ENCODE data around the gene KRTCAP2. TPM values are rescaled to one million over a fixed set of nuclear protein-coding genes. Genes with fewer than 3 reads are reported as not detected.
A peak's percentile ranks its signal among the peaks of the same experiment; 100 is the strongest.
"Not testable (repeated sequence)": the region's sequence is repeated elsewhere in the genome, so short reads cannot be mapped to it uniquely, and the experiment has no call there.

The KRTCAP2 gene
- total RNA-seq: 100 to 1,000 TPM; 136 to 143 TPM
- polyA plus RNA-seq: 100 to 1,000 TPM; 179 to 255 TPM
- long read RNA-seq, donor 1, transcript KRTCAP2-201 (5 exons, 552 nt): minor isoform, 15 of 35 reads
- long read RNA-seq, donor 1, transcript KRTCAP2-206 (4 exons, 785 nt): major isoform, 20 of 35 reads
- long read RNA-seq, donor 1, partial matches to known transcripts: 0 of 35 reads
- long read RNA-seq, donor 1, other reads (novel, unspliced or antisense): 0 of 35 reads
- long read RNA-seq, donor 2, transcript KRTCAP2-206 (4 exons, 785 nt): major isoform, 29 of 51 reads
- long read RNA-seq, donor 2, transcript KRTCAP2-201 (5 exons, 552 nt): minor isoform, 20 of 51 reads
- long read RNA-seq, donor 2, partial matches to known transcripts: 0 of 51 reads
- long read RNA-seq, donor 2, other reads (novel, unspliced or antisense): 1 of 51 reads

DNA sequence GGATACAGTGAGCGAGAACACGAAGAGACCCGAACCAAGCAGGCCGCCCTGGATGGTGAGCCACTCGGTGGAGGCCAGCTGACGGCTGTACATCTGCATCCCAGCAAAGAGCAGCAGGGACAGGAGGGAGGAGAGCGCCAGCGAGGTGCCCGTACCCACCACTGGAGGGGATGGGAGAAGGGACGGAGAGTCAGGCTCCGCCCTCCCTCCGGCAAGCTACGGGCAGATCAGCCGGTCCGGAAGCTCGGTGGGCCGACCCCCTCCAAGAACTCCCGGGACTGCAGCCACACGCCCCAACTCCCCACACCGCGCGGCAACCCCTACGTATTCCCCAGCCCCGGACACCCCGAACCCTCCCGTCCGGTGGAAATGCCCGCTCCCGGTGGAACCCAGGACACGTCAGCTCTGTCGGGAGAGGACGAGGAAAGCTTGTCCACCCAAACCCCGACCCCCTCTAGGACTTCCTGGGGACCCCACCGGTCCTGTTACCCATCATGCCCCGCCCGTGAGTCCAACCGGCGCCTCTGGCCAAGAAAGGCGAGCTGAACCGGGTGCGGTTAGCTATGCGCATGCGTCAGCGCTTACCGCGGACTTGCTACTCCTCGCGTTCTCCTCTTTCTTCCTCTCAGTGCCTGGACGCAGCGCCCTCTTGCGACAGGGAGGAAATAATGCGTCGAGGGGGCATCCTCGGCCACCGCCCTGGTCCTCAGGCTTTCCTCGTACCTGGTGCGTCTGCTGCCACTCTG, at the start of gene KRTCAP2:
Gene KRTCAP2, minus strand, starts transcription at position 573 of the 746 bp plus-strand sequence. Its CDS starts 80 bp downstream, at position 493.
- intact Hi-C loops (cut with DNase I): no loop called here
- Histone ChIP-seq H3K9me3 (ENCODE audit: control insufficient read depth, low read length) (no peaks in the 10 kb centered on the region), H3K4me1 (ENCODE audit: control insufficient read depth in 1 of 2, insufficient read depth in 2 of 2, low read length in 2 of 2) (no peaks in the 10 kb centered on the region), H3K4me3 (ENCODE audit: low read length in 2 of 2) (peak within 1 kb of the TSS; percentile 68 to 86), H3K27me3 (ENCODE audit: control insufficient read depth in 1 of 2, insufficient read depth in 2 of 2, low read length in 1 of 2) (no peaks in the 10 kb centered on the region), H3K36me3 (ENCODE audit: control insufficient read depth in 1 of 2, insufficient read depth in 2 of 2, low read length in 1 of 2) (peaks cover 0 to 3% of the 10 kb centered on the region in 2 donors), H3K27ac (ENCODE audit: low read depth in 1 of 2, low read length in 2 of 2) (peak within 1 kb of the TSS in 1 of 2 donors; percentile 71)
- WGBS, 2 donors: 0 to 1% methylated on average over 47 to 57 of the region's 57 CpGs
- DNase-seq (peak; percentile 97 to 98), ATAC-seq (ENCODE audit: low FRiP score) (peak; percentile 92)

- intact Hi-C loops (cut with DNase I); H3K36me3 ChIP-seq (ENCODE audit: control insufficient read depth in 1 of 2, insufficient read depth in 2 of 2, low read length in 1 of 2); H3K9me3 ChIP-seq (ENCODE audit: control insufficient read depth, low read length); H3K27ac ChIP-seq (ENCODE audit: low read depth in 1 of 2, low read length in 2 of 2); DNase-seq; H3K4me3 ChIP-seq (ENCODE audit: low read length in 2 of 2); H3K4me1 ChIP-seq (ENCODE audit: control insufficient read depth in 1 of 2, insufficient read depth in 2 of 2, low read length in 2 of 2); ATAC-seq (ENCODE audit: low FRiP score); H3K27me3 ChIP-seq (ENCODE audit: control insufficient read depth in 1 of 2, insufficient read depth in 2 of 2, low read length in 1 of 2): not testable (repeated sequence)
- WGBS, 2 donors: 93 to 94% methylated on average over 10 of the region's 10 CpGs
Observed at GRCh38 chr1:155220211-155220965, 47.3 kb upstream of the KRTCAP2 start.

GRCh38 chr1:155219592-155220031, 46.5 kb upstream of the KRTCAP2 start:
- H3K4me1 ChIP-seq (ENCODE audit: control insufficient read depth in 1 of 2, insufficient read depth in 2 of 2, low read length in 2 of 2): peaks cover 0 to 3% of the 10 kb centered on the region in 2 donors
- no peaks in the 10 kb centered on the region for H3K36me3 ChIP-seq (ENCODE audit: control insufficient read depth in 1 of 2, insufficient read depth in 2 of 2, low read length in 1 of 2)
- no peaks in the 10 kb centered on the region for H3K27me3 ChIP-seq (ENCODE audit: control insufficient read depth in 1 of 2, insufficient read depth in 2 of 2, low read length in 1 of 2)
- H3K27ac ChIP-seq (ENCODE audit: low read depth in 1 of 2, low read length in 2 of 2): no peak overlapping the region
- intact Hi-C loops (cut with DNase I): no loop called here
- ATAC-seq (ENCODE audit: low FRiP score): peak; percentile 53
- H3K4me3 ChIP-seq (ENCODE audit: low read length in 2 of 2): no peak overlapping the region
- WGBS, 2 donors: 0 to 11% methylated on average over 1 of the region's 1 CpG
- H3K9me3 ChIP-seq (ENCODE audit: control insufficient read depth, low read length): no peaks in the 10 kb centered on the region
- DNase-seq: no peak

- no peaks in the 10 kb centered on the region for H3K36me3 ChIP-seq (ENCODE audit: control insufficient read depth in 1 of 2, insufficient read depth in 2 of 2, low read length in 1 of 2)
- no peaks in the 10 kb centered on the region for H3K9me3 ChIP-seq (ENCODE audit: control insufficient read depth, low read length)
- intact Hi-C loops (cut with DNase I): no loop called here
- 43 to 51% methylated on average over 7 of the region's 7 CpGs for WGBS, 2 donors
- H3K4me3 ChIP-seq (ENCODE audit: low read length in 2 of 2): no peak overlapping the region
- no peak for DNase-seq
- no peak overlapping the region for H3K27ac ChIP-seq (ENCODE audit: low read depth in 1 of 2, low read length in 2 of 2)
- H3K4me1 ChIP-seq (ENCODE audit: control insufficient read depth in 1 of 2, insufficient read depth in 2 of 2, low read length in 2 of 2): no peaks in the 10 kb centered on the region
- ATAC-seq (ENCODE audit: low FRiP score): peak; percentile 67
- no peaks in the 10 kb centered on the region for H3K27me3 ChIP-seq (ENCODE audit: control insufficient read depth in 1 of 2, insufficient read depth in 2 of 2, low read length in 1 of 2)
Observed at GRCh38 chr1:155218854-155219591, 45.9 kb upstream of the KRTCAP2 start.

DNA sequence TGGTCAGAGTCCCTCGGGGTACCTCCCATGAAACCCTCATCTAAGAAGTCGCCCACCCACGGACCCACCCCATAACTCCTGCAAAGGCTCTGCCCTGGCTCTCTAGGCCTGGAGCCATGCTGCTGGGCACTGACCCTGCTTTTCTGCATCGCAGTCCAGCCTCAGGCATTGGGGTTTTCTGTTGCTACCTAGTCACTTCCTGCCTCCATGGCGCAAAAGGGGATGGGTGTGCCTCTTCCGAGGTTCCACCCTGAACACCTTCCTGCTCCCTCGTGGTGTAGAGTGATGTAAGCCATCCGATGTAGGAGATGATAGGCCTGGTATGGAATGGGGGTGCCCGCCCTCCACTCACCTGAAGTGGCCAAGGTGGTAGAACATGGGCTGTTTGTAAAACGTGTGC, 41.6 kb upstream of the KRTCAP2 start:
- not testable (repeated sequence) for H3K36me3 ChIP-seq (ENCODE audit: control insufficient read depth in 1 of 2, insufficient read depth in 2 of 2, low read length in 1 of 2)

DNA sequence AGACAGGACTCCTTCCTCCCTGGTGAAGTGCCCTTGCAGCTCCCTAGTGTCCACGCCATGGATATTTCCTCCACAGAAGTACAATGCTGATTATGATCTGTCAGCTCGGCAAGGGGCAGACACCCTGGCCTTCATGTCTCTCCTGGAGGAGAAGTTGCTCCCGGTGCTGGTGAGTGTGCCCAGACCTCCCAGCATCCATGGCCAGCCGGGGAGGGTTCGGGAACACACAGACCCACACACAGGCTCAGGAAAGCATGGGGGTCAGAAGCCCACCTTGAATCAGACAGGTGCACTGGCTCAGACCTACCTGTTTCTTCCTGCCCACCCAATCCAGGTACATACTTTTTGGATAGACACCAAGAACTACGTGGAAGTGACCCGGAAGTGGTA, 38.9 kb upstream of the KRTCAP2 start:
- intact Hi-C loops (cut with DNase I); H3K4me3 ChIP-seq (ENCODE audit: low read length in 2 of 2); H3K36me3 ChIP-seq (ENCODE audit: control insufficient read depth in 1 of 2, insufficient read depth in 2 of 2, low read length in 1 of 2); H3K4me1 ChIP-seq (ENCODE audit: control insufficient read depth in 1 of 2, insufficient read depth in 2 of 2, low read length in 2 of 2); H3K27me3 ChIP-seq (ENCODE audit: control insufficient read depth in 1 of 2, insufficient read depth in 2 of 2, low read length in 1 of 2); H3K9me3 ChIP-seq (ENCODE audit: control insufficient read depth, low read length); ATAC-seq (ENCODE audit: low FRiP score): not testable (repeated sequence)
- WGBS, 2 donors: 45 to 50% methylated on average over 7 of the region's 7 CpGs
- peak in 1 of 2 donors; percentile 30 for DNase-seq
- peak overlapping the region in 1 of 2 donors; percentile 50 for H3K27ac ChIP-seq (ENCODE audit: low read depth in 1 of 2, low read length in 2 of 2)

More for the DNA sequence above, 41.6 kb upstream of the KRTCAP2 start:
- intact Hi-C loops (cut with DNase I); ATAC-seq (ENCODE audit: low FRiP score); H3K27me3 ChIP-seq (ENCODE audit: control insufficient read depth in 1 of 2, insufficient read depth in 2 of 2, low read length in 1 of 2); H3K4me3 ChIP-seq (ENCODE audit: low read length in 2 of 2); H3K27ac ChIP-seq (ENCODE audit: low read depth in 1 of 2, low read length in 2 of 2); H3K9me3 ChIP-seq (ENCODE audit: control insufficient read depth, low read length); DNase-seq; H3K4me1 ChIP-seq (ENCODE audit: control insufficient read depth in 1 of 2, insufficient read depth in 2 of 2, low read length in 2 of 2): not testable (repeated sequence)
- WGBS, 2 donors: 88% methylated on average over 9 of the region's 10 CpGs

GRCh38 chr1:155211381-155212050, 38.4 kb upstream of the KRTCAP2 start:
- H3K27ac ChIP-seq (ENCODE audit: low read depth in 1 of 2, low read length in 2 of 2): peak overlapping the region in 1 of 2 donors; percentile 61
- H3K9me3 ChIP-seq (ENCODE audit: control insufficient read depth, low read length); intact Hi-C loops (cut with DNase I); ATAC-seq (ENCODE audit: low FRiP score); H3K4me1 ChIP-seq (ENCODE audit: control insufficient read depth in 1 of 2, insufficient read depth in 2 of 2, low read length in 2 of 2); H3K36me3 ChIP-seq (ENCODE audit: control insufficient read depth in 1 of 2, insufficient read depth in 2 of 2, low read length in 1 of 2); H3K27me3 ChIP-seq (ENCODE audit: control insufficient read depth in 1 of 2, insufficient read depth in 2 of 2, low read length in 1 of 2); H3K4me3 ChIP-seq (ENCODE audit: low read length in 2 of 2): not testable (repeated sequence)
- 6 to 10% methylated on average over 11 to 13 of the region's 13 CpGs for WGBS, 2 donors
- DNase-seq: peak; percentile 86 to 89

All from aorta (tissue), 5 donors.